NCI-H2107 treated with DMSO at 0.1 percent for 48 hours (cell line): ENCODE data around the gene ZNF467.

Experiments
- DNase-seq: peaks from one replicate; lab custom pipeline; 2025; ENCODE audit not compliant: unreplicated experiment; lab: John Stamatoyannopoulos, UW

ZNF467 gene

GRCh38 chr7:149787428-149788299 lies 14.3 kb upstream of the ZNF467 start:
- peak; percentile 43 for DNase-seq

- DNase-seq: no peak
Measured at GRCh38 chr7:149785983-149786382, 12.6 kb upstream of the ZNF467 start.

- DNase-seq: no peak
Measured at GRCh38 chr7:149785402-149785801, 12.0 kb upstream of the ZNF467 start.

- DNase-seq: no peak
Measured at GRCh38 chr7:149784251-149784608, 10.8 kb upstream of the ZNF467 start.

GRCh38 chr7:149783386-149784250 lies 10.2 kb upstream of the ZNF467 start:
- no peak for DNase-seq

GRCh38 chr7:149782682-149783345 lies 9.4 kb upstream of the ZNF467 start:
- no peak for DNase-seq

- DNase-seq: no peak
Measured at GRCh38 chr7:149781921-149782320, 8.5 kb upstream of the ZNF467 start.

- DNase-seq: no peak
Measured at GRCh38 chr7:149780636-149781419, 7.4 kb upstream of the ZNF467 start.

GRCh38 chr7:149780056-149780455 lies 6.7 kb upstream of the ZNF467 start:
- DNase-seq: no peak

GRCh38 chr7:149779502-149779805 lies 6.1 kb upstream of the ZNF467 start:
- DNase-seq: no peak

- DNase-seq: no peak
Measured at GRCh38 chr7:149778696-149779501, 5.5 kb upstream of the ZNF467 start.

- no peak for DNase-seq
Measured at GRCh38 chr7:149778327-149778637, 4.9 kb upstream of the ZNF467 start.

GRCh38 chr7:149777551-149778326 lies 4.4 kb upstream of the ZNF467 start:
- no peak for DNase-seq

GRCh38 chr7:149776848-149777407 lies 3.5 kb upstream of the ZNF467 start:
- DNase-seq: peak; percentile 24

GRCh38 chr7:149776289-149776688 lies 2.9 kb upstream of the ZNF467 start:
- no peak for DNase-seq

- DNase-seq: no peak
Measured at GRCh38 chr7:149775176-149775556, 1.8 kb upstream of the ZNF467 start.

GRCh38 chr7:149774237-149775175 lies 1.1 kb upstream of the ZNF467 start:
- DNase-seq: no peak

GRCh38 chr7:149772956-149773434 lies 393 bp downstream of the ZNF467 start:
- DNase-seq: no peak
